T47D (cell line): Measurements from ENCODE around the gene GPHN.
"Not testable (repeated sequence)": the region's sequence is repeated elsewhere in the genome, so short reads cannot be mapped to it uniquely, and the experiment has no call there.

Experiments used
- DNase-seq, 2 experiments: peaks; one replicate each; pipeline versions ENCODE4 v3.0.0 to v3.0.0-alpha.2; 2011 to 2012; ENCODE audit warnings: low read depth in 1 of 2, low spot score in 1 of 2
- JUND ChIP-seq: IDR thresholded peaks from 2 replicates; pipeline ENCODE4 v1.6.1; 2012; ENCODE audit warnings: low read depth
- in situ Hi-C: cut with HindIII; loops from 2 replicates; pipeline ENCODE4 v1.10.0; 2016; ENCODE audit warnings: low sequenced_read_pairs, low pct_unique_long_range_greater_than_20kb

The GPHN gene

DNA sequence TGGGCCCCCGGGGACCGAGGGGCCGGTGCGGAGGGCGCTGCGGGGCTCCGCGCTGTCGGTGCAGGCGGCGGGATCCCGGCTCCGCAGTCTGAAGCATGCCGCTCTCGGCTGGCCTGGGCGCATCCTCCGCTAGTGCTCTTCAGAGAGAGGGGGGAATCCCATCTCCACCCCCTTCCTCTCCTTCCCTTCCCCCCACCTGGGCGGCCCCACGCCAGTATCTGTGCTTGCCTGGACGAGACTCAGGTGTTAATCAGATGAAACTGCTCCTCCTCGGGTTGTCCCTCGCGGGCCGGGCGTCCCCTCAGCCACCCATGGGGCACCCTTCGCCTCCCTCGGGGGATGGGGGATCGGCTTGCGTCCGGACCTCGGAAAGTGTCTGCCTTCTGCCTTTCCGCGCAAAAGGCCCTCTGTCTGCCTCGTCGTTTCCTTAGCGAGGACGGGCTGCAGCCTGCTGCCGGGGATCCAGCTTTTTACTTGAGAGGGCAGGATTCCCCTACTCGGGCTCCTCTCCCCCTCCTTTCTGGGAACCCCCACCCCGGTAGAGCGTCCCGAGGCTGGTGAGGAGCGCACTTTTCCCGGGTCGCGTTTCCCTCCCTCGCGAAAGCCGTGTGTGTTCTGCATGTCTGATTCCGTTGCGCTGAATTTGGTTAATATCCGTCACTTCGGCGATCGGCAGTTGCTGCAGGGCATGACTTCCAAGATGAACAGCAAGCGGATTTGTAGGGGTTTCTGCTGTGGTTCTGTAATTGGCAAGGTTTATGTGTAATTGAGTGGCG is 1.1 kb downstream of the GPHN start:
- TF ChIP-seq JUND: no peak
- in situ Hi-C loops: no loop called here
- peak; percentile 16 to 23 for DNase-seq

DNA sequence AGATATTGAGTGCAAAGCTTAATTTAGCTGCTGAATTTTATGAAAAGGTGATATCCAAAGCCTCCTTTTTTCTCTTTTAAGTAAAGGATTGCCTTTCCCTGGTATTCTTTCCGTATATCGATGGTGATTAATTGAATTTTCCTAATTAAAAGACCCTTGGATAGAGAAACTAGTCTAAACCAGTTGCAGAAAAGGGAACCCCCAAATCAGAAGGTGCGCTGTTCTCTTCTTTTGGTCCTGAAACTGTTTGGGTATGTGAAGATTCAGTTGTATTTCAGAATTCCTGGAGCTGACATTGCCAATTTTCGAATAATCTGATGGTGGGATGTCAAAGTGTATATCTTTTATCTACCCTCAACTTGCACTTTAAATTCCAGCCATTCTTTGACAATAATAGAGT is 1.9 kb downstream of the GPHN start:
- DNase-seq: no peak
- in situ Hi-C loops: no loop called here

GRCh38 chr14:66511849-66512248 is 3.9 kb downstream of the GPHN start:
- in situ Hi-C loops: no loop called here
- TF ChIP-seq JUND: no peak
- no peak for DNase-seq

More for the DNA sequence above, 1.9 kb downstream of the GPHN start:
- TF ChIP-seq JUND: 0 out of 2 replicates have a peak, but pooled peaks have one; percentile 5

DNA sequence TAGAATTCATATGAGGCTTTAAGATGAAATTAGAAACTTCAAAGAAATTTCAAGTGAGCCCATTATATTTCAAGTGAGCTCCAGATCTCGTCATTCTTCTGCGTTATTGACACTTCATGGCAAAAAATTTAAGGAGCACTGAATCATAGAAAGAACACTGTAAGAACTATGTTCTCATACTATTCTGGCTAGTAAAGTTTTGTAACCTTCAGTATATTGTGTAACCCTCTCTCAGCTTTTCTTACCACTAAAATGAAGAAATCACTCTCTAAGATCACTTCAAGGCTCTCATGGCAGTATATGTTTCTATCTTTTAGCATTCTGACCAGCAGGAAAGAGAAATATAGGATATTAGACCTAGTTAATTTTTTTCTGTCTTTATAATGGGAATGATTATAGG is 6.3 kb downstream of the GPHN start:
- no peak for TF ChIP-seq JUND
- in situ Hi-C loops: no loop called here
- no peak for DNase-seq

DNA sequence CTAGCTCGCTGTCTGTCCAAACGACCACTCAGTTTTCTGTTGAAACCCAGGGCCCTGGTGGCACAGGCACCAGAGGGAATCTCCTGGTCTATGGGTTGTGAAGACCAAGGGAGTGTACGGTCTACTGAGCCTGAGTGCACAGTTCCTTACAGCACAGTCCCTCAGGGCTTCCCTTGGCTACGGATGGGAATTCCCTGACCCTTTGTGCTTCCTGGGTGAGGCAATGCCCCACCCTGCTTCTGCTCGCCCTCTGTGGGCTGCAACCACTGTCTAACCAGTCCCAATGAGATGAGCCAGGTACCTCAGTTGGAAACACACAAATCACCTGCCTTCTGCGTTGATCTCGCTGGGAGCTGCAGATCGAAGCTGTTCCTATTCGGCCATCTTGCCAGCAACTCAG is 22.6 kb downstream of the GPHN start:
- in situ Hi-C loops: no loop called here
- no peak for DNase-seq
- no peak for TF ChIP-seq JUND

DNA sequence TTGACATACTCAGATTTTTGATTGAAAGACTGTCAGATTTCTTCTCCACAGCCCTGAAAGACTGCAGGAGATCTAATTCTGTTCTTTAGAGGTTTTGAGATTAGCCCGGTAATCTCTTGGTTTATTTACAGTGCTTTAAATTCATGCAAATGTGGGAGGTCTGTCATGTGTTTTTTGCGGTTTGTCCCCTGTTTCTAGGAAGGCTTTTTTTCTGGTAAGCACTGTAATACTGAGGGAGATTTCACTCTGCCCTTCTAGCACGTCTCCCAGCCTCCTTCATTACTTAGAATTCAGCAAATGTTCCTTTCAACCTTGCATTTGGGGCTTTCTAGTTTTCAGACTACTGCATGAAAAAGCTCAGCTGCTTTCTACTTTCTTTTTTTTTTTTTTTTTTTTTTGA is 31.1 kb downstream of the GPHN start:
- in situ Hi-C loops: no loop called here
- no peak for TF ChIP-seq JUND
- DNase-seq: no peak

DNA sequence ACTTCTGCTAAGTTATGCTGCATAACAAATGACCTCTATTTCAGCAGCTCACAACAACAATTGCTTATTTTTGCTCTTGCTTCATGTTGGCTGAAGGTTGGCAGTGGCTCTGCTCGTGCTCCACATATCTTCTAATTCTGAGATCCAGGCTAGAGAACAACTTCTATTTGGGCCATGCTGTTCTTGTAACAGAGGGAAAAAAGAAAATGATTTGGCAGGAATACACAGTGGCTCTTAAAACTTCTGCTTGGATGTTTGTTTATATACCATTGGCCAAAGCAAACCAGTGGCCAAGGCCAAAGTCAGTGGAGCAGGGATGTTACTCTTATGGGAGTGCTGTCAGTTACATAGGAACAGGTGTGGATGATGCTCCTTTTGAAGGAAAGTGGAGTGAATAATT is 32.1 kb downstream of the GPHN start:
- in situ Hi-C loops: no loop called here
- DNase-seq: no peak
- TF ChIP-seq JUND: no peak

DNA sequence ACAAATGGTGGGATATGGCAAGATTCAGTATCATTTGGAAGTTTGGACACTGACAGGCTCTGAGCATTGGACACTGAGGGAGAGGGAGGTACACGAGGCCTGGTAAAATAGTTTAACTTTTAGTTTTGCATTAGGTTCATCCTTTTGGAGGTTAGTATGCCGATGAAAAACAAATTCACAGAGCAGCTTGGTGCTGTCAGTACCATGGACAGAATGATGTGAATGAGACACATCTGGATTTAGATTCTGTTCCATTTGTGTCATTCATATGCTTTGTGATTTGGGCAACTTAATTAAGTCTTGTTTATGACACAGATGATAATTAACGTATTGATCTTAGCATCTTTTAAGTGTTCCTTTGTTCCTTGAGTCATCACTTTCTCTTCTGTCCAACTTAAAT is 33.7 kb downstream of the GPHN start:
- TF ChIP-seq JUND: no peak
- in situ Hi-C loops: no loop called here

GRCh38 chr14:66543996-66544395 is 36.0 kb downstream of the GPHN start:
- TF ChIP-seq JUND: no peak
- no peak for DNase-seq
- in situ Hi-C loops: no loop called here

More for the DNA sequence above, 33.7 kb downstream of the GPHN start:
- DNase-seq: no peak

GRCh38 chr14:66545191-66545590 is 37.2 kb downstream of the GPHN start:
- in situ Hi-C loops, DNase-seq: not testable (repeated sequence)

- in situ Hi-C loops, DNase-seq: not testable (repeated sequence)
Measured at GRCh38 chr14:66545751-66546150, 37.8 kb downstream of the GPHN start.

- no peak for TF ChIP-seq JUND
- in situ Hi-C loops: no loop called here
- DNase-seq: no peak
Measured at GRCh38 chr14:66563731-66564130, 55.8 kb downstream of the GPHN start.

DNA sequence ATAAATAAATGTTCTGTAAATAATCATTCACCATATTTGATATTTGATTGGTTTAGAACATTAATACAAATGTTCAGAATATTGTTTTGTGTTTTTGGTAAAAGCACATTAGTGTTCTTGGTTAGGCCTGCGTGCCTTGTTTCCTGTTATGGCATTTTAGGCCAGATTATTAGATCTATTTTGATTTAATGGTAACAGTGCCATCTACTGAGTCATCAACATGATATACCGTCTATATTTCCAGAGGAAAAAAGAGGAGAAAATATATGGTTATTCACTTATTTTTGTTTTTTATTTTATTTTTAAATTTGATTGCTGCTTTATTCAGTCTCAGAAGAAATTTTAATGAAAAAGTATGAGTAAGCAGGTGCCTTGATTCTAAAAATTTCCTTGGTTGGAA is 60.3 kb downstream of the GPHN start:
- TF ChIP-seq JUND: no peak
- in situ Hi-C loops: no loop called here
- no peak for DNase-seq

GRCh38 chr14:66572826-66573225 is 64.9 kb downstream of the GPHN start:
- TF ChIP-seq JUND: no peak

More at GRCh38 chr14:66572826-66573225, 64.9 kb downstream of the GPHN start:
- in situ Hi-C loops: no loop called here
- no peak for DNase-seq
